VCaP (cell line): ENCODE data around the gene RPS24.
"Not testable (repeated sequence)": the region's sequence is repeated elsewhere in the genome, so short reads cannot be mapped to it uniquely, and the experiment has no call there.

Experiments
- H3K27ac ChIP-seq: fragments of 450-650 bp; 2 replicates; pipeline ENCODE4 v1.5.1; 2017
- TF ChIP-seq, protein P1 (sequence below): fragments of 450-650 bp; conservative IDR thresholded peaks from 2 replicates; pipeline ENCODE4 v1.5.1; 2017; ENCODE audit warnings: mild to moderate bottlenecking, moderate library complexity

RPS24 gene

GRCh38 chr10:78033637-78034470, at the start of gene RPS24:
RPS24 (plus strand) TSS chr10:78033863; CDS start chr10:78033902, 39 bp downstream.
- TF ChIP-seq, protein P1, sequence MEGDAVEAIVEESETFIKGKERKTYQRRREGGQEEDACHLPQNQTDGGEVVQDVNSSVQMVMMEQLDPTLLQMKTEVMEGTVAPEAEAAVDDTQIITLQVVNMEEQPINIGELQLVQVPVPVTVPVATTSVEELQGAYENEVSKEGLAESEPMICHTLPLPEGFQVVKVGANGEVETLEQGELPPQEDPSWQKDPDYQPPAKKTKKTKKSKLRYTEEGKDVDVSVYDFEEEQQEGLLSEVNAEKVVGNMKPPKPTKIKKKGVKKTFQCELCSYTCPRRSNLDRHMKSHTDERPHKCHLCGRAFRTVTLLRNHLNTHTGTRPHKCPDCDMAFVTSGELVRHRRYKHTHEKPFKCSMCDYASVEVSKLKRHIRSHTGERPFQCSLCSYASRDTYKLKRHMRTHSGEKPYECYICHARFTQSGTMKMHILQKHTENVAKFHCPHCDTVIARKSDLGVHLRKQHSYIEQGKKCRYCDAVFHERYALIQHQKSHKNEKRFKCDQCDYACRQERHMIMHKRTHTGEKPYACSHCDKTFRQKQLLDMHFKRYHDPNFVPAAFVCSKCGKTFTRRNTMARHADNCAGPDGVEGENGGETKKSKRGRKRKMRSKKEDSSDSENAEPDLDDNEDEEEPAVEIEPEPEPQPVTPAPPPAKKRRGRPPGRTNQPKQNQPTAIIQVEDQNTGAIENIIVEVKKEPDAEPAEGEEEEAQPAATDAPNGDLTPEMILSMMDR = no peak
- peak within 1 kb of the TSS; percentile 78 for H3K27ac ChIP-seq

GRCh38 chr10:77984986-77985385, 48.7 kb upstream of the RPS24 start:
- no peak overlapping the region for H3K27ac ChIP-seq
- TF ChIP-seq, protein P1 = no peak

DNA sequence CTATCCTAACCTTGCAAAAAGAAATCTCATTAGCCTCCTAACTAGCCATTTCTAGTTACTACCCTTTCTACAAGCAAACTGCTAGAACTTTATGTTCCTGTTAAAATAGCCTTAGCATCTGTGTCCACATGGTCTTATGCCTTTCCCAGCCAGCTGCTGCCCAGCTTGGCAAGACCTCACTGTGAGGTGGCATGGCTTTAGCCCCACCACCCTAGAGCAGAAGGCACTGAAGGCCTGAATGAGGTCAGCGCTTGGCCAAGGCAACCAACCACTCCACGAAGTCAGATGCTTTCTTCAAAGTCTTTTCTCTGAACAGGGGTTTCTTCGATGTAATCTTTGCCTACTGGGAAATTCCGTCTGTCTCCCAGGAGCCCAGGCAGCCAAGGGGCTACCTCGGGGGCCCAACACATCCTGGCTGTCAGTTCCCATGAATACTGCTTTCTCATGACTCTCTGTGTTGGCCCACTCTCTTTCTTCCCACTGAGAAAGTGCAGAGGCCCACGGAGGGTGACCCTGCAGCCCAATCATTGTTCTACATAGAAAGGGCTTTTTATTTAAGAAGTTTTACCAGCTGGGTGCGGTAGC, 45.9 kb upstream of the RPS24 start:
- H3K27ac ChIP-seq = no peak overlapping the region
- TF ChIP-seq, protein P1 = no peak

DNA sequence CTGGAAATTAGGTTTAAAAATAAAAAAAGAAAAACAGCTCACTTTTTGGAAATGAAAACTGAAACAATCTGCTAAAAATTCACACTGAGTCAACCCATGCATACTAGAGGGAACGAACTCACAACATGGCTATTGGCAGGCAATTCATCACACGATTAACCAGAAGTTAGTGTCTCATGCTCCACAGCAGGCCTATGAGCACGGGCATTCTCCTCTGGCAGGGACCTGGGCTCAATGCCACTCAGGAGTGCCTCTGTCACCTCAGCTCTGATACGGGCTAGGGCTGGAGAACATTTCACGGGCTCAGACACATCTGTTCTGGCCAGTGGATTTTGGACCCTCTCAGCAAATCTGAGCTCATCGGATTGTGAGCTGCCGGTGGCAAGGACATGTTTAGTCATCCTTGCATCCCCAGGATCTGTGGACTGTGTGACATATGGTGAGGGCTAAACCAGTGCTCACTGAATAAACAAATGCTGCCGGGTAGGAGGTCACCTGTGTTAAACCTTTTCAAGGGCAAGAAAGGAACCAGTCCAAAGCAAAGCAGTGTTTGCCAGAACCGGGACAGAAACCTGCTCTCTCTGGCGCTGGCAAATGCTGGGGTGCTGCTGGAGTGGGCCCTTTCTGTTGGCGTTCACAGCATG, 44.5 kb upstream of the RPS24 start:
- TF ChIP-seq, protein P1 = no peak
- peak overlapping the region; percentile 67; the same call in 1 of the 2 replicates for H3K27ac ChIP-seq

GRCh38 chr10:77993620-77994019, 40.0 kb upstream of the RPS24 start:
- TF ChIP-seq, protein P1 = no peak
- H3K27ac ChIP-seq = no peak overlapping the region

GRCh38 chr10:77998780-77999179, 34.9 kb upstream of the RPS24 start:
- H3K27ac ChIP-seq = not testable (repeated sequence)

- TF ChIP-seq, protein P1 = no peak
- H3K27ac ChIP-seq = no peak overlapping the region
Observed at GRCh38 chr10:78000206-78000605, 33.5 kb upstream of the RPS24 start.
